ENCODE measurements around the gene NUAK1. TPM values are rescaled to one million over a fixed set of nuclear protein-coding genes. Genes with fewer than 3 reads are reported as not detected.
"Not testable (repeated sequence)": the region's sequence is repeated elsewhere in the genome, so short reads cannot be mapped to it uniquely, and the experiment has no call there.

Gene NUAK1
- total RNA-seq, 2 donors from 2014 or later = not detected

DNA sequence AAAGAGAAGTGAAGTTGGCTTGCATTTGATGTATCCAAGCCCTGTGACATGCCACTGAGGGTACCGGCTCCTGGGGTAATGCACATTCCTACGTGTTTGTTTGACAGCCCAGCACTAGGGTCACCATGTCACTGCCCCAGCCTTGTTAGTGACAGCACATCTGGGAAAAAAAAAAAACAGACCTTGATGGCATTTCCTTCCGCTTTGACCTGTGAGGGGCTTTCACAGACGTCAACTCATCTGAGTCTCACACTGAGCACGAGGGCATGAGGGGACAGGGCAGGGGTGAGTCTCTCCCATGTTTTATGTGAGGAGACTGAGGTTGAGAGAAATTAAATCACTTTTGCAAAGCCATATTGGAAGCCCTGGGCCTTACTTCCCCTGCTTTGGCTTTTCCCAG, 111.5 kb downstream of the NUAK1 start:
- Mint-ChIP-seq H3K9me3 (no peaks in the 10 kb centered on the region), H3K27ac (no peak overlapping the region), H3K36me3 (no peaks in the 10 kb centered on the region)
- ATAC-seq (no peak), DNase-seq (ENCODE audit: low spot score in 2 of 2) (no peak)

DNA sequence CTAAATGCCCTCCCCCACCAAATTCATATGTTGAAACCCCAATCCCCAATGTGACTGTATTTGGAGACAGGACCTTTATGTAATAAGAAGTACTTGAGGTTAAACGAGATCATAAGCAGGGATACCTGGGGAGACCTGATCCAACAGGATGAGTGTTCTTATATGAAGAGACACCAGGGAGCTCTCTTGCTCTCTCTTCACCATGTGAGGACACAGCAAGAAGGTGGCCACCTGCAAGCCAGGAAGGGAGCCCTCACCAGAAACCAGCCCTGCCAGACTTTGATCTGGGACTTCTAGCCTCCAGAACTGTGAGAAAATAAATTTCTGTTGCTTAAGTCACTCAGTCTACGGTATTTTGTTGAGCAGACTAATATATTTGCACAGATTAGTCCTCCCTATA, 113.6 kb downstream of the NUAK1 start:
- DNase-seq (ENCODE audit: low spot score in 2 of 2) = no peak
- Mint-ChIP-seq H3K9me3 (peaks cover 0 to 2% of the 10 kb centered on the region in 2 donors), H3K27ac (no peak overlapping the region), H3K36me3 (no peaks in the 10 kb centered on the region)
- ATAC-seq = no peak

GRCh38 chr12:106023039-106023438, 115.7 kb downstream of the NUAK1 start:
- Mint-ChIP-seq H3K27ac (no peak overlapping the region), H3K36me3 (no peaks in the 10 kb centered on the region), H3K9me3 (peaks cover 7 to 13% of the 10 kb centered on the region in 2 donors)
- ATAC-seq (no peak), DNase-seq (ENCODE audit: low spot score in 2 of 2) (no peak)

- H3K9me3 Mint-ChIP-seq = peaks cover 7 to 13% of the 10 kb centered on the region in 2 donors
- no peak for DNase-seq (ENCODE audit: low spot score in 2 of 2)
- H3K27ac Mint-ChIP-seq = no peak overlapping the region
Measured at GRCh38 chr12:106022568-106023012, 116.2 kb downstream of the NUAK1 start.

DNA sequence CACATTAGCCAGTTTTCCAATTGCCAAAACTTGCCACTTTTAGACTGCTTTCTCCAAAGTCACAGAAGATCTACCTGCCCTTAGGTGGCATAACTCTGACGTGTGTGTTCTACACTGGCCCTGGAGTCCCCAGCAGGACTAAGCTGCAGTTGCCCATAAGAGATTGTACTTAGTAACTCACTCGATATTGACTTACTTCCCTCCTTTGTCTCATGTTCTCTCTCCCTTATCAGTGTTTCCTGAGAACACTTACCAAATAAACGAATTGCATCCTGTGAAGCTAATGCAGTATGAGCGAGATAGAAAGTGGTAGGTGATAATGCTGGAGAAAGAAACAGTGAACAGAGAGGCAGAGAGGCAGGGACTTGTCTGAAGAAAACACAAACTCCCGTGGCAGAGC, 117.2 kb downstream of the NUAK1 start:
- DNase-seq (ENCODE audit: low spot score in 2 of 2) = no peak
- Mint-ChIP-seq H3K36me3 (no peaks in the 10 kb centered on the region), H3K27ac (no peak overlapping the region), H3K9me3 (peaks cover 8 to 14% of the 10 kb centered on the region in 2 donors)
- no peak for ATAC-seq

More at GRCh38 chr12:106022568-106023012, 116.2 kb downstream of the NUAK1 start:
- no peaks in the 10 kb centered on the region for H3K36me3 Mint-ChIP-seq
- no peak for ATAC-seq

DNA sequence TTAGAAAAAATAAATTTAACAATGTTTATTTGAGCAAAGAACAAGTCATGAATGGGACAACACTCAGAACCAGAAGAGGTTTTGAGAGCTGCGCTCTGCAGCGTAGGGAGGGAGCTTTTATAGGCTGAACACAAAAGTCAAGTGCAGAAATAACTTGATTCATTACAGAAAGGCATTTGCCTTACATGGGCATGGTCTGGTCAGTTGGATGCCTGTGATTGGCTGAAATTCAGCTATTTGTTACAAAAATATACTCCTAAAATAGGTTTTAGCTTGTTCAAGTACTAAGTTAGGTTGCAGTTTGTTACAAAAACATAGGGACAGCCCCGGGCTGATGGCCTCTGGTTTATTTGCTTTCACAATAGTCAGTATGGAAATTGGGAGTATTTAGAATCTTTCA, 118.0 kb downstream of the NUAK1 start:
- Mint-ChIP-seq H3K27ac (no peak overlapping the region), H3K9me3 (peaks cover 16 to 17% of the 10 kb centered on the region in 2 donors), H3K36me3 (no peaks in the 10 kb centered on the region)
- no peak for ATAC-seq
- no peak for DNase-seq (ENCODE audit: low spot score in 2 of 2)

- no peak for DNase-seq (ENCODE audit: low spot score in 2 of 2)
- ATAC-seq = no peak
- Mint-ChIP-seq H3K27ac (no peak overlapping the region), H3K36me3 (no peaks in the 10 kb centered on the region), H3K9me3 (peaks cover 16 to 17% of the 10 kb centered on the region in 2 donors)
Measured at GRCh38 chr12:106019144-106019543, 119.6 kb downstream of the NUAK1 start.

GRCh38 chr12:106018286-106018685, 120.5 kb downstream of the NUAK1 start:
- peaks cover 16 to 17% of the 10 kb centered on the region in 2 donors for H3K9me3 Mint-ChIP-seq
- ATAC-seq = no peak
- no peaks in the 10 kb centered on the region for H3K36me3 Mint-ChIP-seq
- DNase-seq (ENCODE audit: low spot score in 2 of 2) = no peak
- H3K27ac Mint-ChIP-seq = no peak overlapping the region

- not testable (repeated sequence) for H3K36me3 Mint-ChIP-seq; ATAC-seq; DNase-seq (ENCODE audit: low spot score in 2 of 2); H3K27ac Mint-ChIP-seq
- peaks cover 16 to 17% of the 10 kb centered on the region in 2 donors for H3K9me3 Mint-ChIP-seq
Measured at GRCh38 chr12:106016601-106017278, 122.0 kb downstream of the NUAK1 start.

DNA sequence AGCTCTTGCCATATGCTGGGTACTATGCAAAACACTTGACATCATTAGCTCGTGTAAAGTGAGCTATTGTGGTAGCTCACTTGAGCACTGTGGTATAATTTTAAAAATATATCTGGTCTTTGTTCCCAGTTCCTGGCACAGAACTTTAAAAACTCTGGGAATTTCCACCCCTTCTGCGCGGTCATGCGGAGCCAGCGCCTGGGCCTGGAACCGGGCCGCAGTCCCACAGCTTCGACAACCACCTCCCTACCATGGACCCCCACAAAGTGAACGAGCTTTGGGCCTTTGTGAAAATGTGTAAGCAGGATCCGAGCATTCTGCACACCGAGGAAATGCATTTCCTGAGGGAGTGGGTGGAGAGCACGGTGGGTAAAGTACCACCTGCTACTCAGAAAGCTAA, 123.1 kb downstream of the NUAK1 start:
- H3K36me3 Mint-ChIP-seq = no peaks in the 10 kb centered on the region
- no peak overlapping the region for H3K27ac Mint-ChIP-seq
- ATAC-seq (no peak), DNase-seq (ENCODE audit: low spot score in 2 of 2) (no peak)
- peaks cover 16 to 17% of the 10 kb centered on the region in 2 donors for H3K9me3 Mint-ChIP-seq

- no peaks in the 10 kb centered on the region for H3K36me3 Mint-ChIP-seq
- peaks cover 6 to 9% of the 10 kb centered on the region in 2 donors for H3K9me3 Mint-ChIP-seq
- H3K27ac Mint-ChIP-seq = no peak overlapping the region
- DNase-seq (ENCODE audit: low spot score in 2 of 2) = no peak
- ATAC-seq = no peak
Measured at GRCh38 chr12:106013941-106014340, 124.8 kb downstream of the NUAK1 start.

Other genes starting within 250 kb of the NUAK1 start
- gene CKAP4, start 109.1 kb upstream of the NUAK1 start, total RNA-seq = 10 to 100 TPM in 1 of 2 donors, 1 to 10 TPM in 1; 5.1 to 17.4 TPM
- gene TCP11L2, start 163.8 kb upstream of the NUAK1 start, total RNA-seq = 10 to 100 TPM; 19.2 to 19.6 TPM
- gene POLR3B, start 218.8 kb upstream of the NUAK1 start, total RNA-seq = 1 to 10 TPM; 3.6 to 6.4 TPM

Data from activated naive CD4-positive, alpha-beta T cell treated with anti-CD3 and anti-CD28 coated beads, Interleukin-2, amount 50 U/mL, for 72 hours (primary cell).